Uterus (tissue), 2 donors: ENCODE data around the gene KRT3.

Experiments
- POLR2A ChIP-seq, 2 donors: fragments of 450-650 bp; IDR thresholded peaks; one replicate each; pipeline ENCODE4 v1.6.1; 2016; ENCODE audit warnings: antibody characterized with exemption in 2 of 2, mild to moderate bottlenecking in 1 of 2, moderate library complexity in 1 of 2
- TF ChIP-seq, protein P1 (sequence below), 4 experiments: fragments of 200-600 bp in 2 of 4; fragments of 450-650 bp in 2 of 4; sonication (generic) in 2 of 4; IDR thresholded peaks; one replicate each; pipeline ENCODE4 v1.5.1; 2016 to 2019; ENCODE audit warnings: antibody characterized with exemption in 4 of 4, mild to moderate bottlenecking in 2 of 4, moderate library complexity in 1 of 4

DNA sequence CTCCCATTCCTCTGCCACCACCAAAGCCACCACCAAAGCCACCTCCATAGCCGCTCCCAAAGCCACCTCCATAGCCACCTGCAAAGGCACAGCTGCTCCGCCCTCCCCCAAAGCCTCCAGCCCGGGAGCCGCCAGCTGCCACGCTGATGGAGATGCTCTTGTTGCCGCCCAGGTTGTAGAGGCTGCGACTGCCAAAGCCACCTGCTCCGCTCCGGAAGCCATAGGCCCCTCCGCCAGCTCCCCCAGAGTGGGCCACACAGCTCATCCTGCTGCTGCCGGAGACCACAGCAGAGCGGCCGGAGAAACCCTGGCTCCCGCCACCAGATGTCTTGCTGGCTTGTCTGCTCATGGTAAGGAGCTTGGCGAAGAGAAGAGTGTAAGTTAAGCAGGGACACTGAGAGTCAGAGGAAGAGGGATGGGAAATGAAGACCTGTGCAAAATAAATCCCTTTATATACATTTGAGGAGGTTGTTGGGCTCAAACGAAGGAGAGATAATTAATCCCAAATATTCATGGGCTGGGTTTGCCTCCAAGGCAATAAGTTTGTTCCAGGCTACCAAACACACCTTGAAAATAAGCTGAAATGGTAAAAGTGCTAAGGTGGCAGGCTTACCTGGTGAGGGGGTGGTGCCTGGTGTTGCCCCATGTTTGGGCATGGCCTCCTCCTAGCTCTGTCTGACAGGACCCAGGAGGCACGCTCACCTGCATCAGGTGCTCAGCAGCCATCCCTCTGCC lies at the start of gene KRT3:
- no peak for TF ChIP-seq POLR2A (IDR thresholded peaks at IDR 0.05)
- TF ChIP-seq, protein P1, sequence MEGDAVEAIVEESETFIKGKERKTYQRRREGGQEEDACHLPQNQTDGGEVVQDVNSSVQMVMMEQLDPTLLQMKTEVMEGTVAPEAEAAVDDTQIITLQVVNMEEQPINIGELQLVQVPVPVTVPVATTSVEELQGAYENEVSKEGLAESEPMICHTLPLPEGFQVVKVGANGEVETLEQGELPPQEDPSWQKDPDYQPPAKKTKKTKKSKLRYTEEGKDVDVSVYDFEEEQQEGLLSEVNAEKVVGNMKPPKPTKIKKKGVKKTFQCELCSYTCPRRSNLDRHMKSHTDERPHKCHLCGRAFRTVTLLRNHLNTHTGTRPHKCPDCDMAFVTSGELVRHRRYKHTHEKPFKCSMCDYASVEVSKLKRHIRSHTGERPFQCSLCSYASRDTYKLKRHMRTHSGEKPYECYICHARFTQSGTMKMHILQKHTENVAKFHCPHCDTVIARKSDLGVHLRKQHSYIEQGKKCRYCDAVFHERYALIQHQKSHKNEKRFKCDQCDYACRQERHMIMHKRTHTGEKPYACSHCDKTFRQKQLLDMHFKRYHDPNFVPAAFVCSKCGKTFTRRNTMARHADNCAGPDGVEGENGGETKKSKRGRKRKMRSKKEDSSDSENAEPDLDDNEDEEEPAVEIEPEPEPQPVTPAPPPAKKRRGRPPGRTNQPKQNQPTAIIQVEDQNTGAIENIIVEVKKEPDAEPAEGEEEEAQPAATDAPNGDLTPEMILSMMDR (IDR thresholded peaks at IDR 0.05) = no peak
